GM19452 (cell line): ENCODE results near the gene DNAJC16.

Source experiments
- ATAC-seq: cut with Tn5 transposase; IDR thresholded peaks from one replicate; pipeline ENCODE4 v1.9.1; 2021; ENCODE audit not compliant: unreplicated experiment

DNAJC16 gene

GRCh38 chr1:15618655-15619525 is 92.2 kb downstream of the DNAJC16 start:
- no peak for ATAC-seq

- no peak for ATAC-seq
Measured at GRCh38 chr1:15620155-15620545, 93.5 kb downstream of the DNAJC16 start.

- no peak for ATAC-seq
Measured at GRCh38 chr1:15620902-15621682, 94.4 kb downstream of the DNAJC16 start.

- no peak for ATAC-seq
Measured at GRCh38 chr1:15621975-15622374, 95.3 kb downstream of the DNAJC16 start.

GRCh38 chr1:15622712-15623373 is 96.2 kb downstream of the DNAJC16 start:
- ATAC-seq: no peak

- no peak for ATAC-seq
Measured at GRCh38 chr1:15623435-15623834, 96.8 kb downstream of the DNAJC16 start.

- no peak for ATAC-seq
Measured at GRCh38 chr1:15624133-15624714, 97.6 kb downstream of the DNAJC16 start.

- no peak for ATAC-seq
Measured at GRCh38 chr1:15625056-15625917, 98.6 kb downstream of the DNAJC16 start.
